Right lobe of liver (tissue), 4 donors: Measurements from ENCODE around the gene ABCC1.

Experiments used
- POLR2A ChIP-seq: fragments of 450-650 bp; IDR thresholded peaks from one replicate; pipeline ENCODE4 v1.6.1; 2017; ENCODE audit warnings: antibody characterized with exemption, mild to moderate bottlenecking
- TF ChIP-seq, protein P1 (sequence below), 4 donors: fragments of 200-600 bp in 3 of 4; fragments of 450-650 bp in 1 of 4; IDR thresholded peaks; one replicate each; pipeline versions ENCODE4 v1.5.1 to v1.8.0; 2016 to 2022; ENCODE audit warnings: antibody characterized with exemption in 4 of 4, mild to moderate bottlenecking in 2 of 4
- donor health status: DM: no; HTN: no; CAD: no.
- donor health status: DM: no; HTN: no; CAD: no.
- donor health status: DM: no; HTN: yes; CAD: no.

DNA sequence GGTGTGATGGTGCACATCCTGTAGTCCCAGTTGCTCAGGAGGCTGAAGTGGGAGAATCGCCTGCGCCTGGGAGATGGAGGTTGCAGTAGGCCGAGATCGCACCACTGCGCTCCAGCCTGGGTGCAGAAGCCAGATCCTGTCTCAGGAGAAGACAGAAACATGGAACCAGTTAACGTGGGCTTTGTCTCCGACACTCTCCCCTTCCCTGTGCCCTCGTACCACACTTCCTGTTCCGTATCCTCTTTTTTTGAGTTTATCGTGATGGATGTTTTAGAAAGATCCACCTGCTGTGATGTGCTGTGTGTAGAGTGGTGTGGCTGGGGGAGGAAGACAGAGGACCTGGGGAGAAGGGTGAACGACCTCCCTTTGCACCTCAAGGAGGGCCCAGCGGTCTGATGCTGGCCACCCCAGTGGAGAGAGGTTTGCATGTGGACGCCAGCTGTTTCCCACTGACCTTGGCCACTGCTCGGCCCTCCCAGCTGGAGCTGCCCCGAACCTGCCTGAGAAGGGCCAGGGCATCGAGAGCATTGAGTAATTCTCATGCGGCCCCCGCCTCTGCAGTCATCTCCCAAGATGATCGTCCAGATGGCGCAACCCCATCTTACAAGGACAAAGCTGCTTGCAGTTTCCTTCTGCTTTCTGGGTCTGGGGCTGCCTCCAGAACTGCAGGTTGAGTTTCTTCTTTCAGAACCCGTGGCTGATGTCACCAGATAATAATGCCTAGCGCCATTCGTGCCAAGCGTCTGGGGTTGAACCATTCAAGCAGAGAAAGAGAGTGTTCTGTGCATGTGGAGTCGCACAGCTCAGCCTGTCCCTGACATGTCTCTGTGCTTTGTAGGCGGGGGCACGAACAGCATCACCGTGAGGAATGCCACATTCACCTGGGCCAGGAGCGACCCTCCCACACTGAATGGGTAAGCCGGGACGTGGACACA, 126.3 kb downstream of the ABCC1 start:
- TF ChIP-seq POLR2A: no peak
- TF ChIP-seq, protein P1, sequence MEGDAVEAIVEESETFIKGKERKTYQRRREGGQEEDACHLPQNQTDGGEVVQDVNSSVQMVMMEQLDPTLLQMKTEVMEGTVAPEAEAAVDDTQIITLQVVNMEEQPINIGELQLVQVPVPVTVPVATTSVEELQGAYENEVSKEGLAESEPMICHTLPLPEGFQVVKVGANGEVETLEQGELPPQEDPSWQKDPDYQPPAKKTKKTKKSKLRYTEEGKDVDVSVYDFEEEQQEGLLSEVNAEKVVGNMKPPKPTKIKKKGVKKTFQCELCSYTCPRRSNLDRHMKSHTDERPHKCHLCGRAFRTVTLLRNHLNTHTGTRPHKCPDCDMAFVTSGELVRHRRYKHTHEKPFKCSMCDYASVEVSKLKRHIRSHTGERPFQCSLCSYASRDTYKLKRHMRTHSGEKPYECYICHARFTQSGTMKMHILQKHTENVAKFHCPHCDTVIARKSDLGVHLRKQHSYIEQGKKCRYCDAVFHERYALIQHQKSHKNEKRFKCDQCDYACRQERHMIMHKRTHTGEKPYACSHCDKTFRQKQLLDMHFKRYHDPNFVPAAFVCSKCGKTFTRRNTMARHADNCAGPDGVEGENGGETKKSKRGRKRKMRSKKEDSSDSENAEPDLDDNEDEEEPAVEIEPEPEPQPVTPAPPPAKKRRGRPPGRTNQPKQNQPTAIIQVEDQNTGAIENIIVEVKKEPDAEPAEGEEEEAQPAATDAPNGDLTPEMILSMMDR (IDR thresholded peaks at IDR 0.05): no peak
